Astrocyte (in vitro differentiated cells and primary cell): Measurements from ENCODE around the gene CSRNP2.

Source experiments
- EZH2 ChIP-seq: IDR thresholded peaks from 2 replicates; pipeline ENCODE4 v1.6.1; 2012; ENCODE audit warnings: mild to moderate bottlenecking, low read length, inconsistent platforms; ENCODE audit not compliant: insufficient read depth
- TF ChIP-seq, protein P1 (sequence below): IDR thresholded peaks from 2 replicates; pipeline ENCODE4 v1.5.1; 2011; ENCODE audit warnings: low read depth, mild to moderate bottlenecking, inconsistent platforms, low read length, moderate library complexity; ENCODE audit not compliant: insufficient read depth

DNA sequence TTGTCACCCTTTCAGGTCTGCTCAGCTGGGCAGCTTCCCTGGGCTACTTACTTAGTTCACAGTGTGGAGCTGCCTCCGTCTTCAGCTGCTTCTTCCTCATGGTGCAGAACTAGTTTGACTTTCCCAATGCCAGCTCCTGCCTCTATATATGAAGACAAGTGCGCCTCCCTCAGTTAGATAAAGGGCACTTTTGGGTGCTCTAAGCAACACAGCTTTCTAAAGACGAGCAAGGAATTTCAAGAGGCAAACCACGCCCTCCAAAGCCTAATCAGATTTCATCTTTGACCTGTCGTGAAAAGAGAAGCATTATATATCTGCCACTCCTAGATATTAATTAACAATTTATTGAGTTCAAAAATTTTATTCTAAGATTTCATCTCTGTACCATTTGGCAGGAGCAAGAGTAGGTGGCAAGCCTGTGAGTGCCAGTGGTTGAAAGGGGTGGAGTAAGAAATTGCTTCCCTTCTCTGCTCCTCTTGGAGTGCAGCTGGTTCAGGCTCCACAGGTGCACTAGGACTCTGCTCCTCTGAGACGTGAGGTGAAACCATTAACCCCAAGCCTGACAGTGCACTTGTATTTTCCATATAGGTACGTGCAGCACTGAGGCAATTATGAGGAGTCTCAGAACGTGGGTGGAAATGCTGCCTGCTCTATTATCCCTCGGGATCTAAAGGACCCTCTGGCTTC, 55.1 kb downstream of the CSRNP2 start:
- TF ChIP-seq, protein P1, sequence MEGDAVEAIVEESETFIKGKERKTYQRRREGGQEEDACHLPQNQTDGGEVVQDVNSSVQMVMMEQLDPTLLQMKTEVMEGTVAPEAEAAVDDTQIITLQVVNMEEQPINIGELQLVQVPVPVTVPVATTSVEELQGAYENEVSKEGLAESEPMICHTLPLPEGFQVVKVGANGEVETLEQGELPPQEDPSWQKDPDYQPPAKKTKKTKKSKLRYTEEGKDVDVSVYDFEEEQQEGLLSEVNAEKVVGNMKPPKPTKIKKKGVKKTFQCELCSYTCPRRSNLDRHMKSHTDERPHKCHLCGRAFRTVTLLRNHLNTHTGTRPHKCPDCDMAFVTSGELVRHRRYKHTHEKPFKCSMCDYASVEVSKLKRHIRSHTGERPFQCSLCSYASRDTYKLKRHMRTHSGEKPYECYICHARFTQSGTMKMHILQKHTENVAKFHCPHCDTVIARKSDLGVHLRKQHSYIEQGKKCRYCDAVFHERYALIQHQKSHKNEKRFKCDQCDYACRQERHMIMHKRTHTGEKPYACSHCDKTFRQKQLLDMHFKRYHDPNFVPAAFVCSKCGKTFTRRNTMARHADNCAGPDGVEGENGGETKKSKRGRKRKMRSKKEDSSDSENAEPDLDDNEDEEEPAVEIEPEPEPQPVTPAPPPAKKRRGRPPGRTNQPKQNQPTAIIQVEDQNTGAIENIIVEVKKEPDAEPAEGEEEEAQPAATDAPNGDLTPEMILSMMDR: peak; percentile 17
- no peak for TF ChIP-seq EZH2
